HG02884 (cell line): ENCODE results near the gene HSD3B2.

Experiments used
- ATAC-seq: cut with Tn5 transposase; IDR thresholded peaks from one replicate; pipeline ENCODE4 v1.9.1; 2021; ENCODE audit warnings: mild to moderate bottlenecking, moderate library complexity; ENCODE audit not compliant: unreplicated experiment

HSD3B2 gene

GRCh38 chr1:119452091-119452490 is 37.1 kb downstream of the HSD3B2 start:
- no peak for ATAC-seq

DNA sequence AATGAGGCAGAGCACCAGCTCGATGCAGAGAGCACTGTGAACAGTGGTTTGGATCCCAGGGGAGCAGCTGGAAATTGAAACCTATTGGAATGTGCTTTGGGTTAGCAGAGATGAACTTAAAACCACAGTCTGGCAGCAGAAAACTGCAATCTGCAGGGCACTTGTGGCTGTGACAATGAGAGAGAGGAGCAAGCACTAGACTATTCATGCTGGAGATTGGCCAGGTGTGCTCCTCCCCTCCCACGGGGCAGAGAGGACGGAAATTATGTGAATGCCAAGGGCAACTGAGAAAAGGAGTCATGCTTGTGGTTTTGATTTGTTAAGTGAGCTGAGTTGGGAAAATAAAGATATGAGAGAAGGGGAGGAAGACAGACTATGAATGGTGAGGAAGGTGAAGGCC is 38.1 kb downstream of the HSD3B2 start:
- no peak for ATAC-seq

- no peak for ATAC-seq
Observed at GRCh38 chr1:119462964-119463363, 48.0 kb downstream of the HSD3B2 start.

DNA sequence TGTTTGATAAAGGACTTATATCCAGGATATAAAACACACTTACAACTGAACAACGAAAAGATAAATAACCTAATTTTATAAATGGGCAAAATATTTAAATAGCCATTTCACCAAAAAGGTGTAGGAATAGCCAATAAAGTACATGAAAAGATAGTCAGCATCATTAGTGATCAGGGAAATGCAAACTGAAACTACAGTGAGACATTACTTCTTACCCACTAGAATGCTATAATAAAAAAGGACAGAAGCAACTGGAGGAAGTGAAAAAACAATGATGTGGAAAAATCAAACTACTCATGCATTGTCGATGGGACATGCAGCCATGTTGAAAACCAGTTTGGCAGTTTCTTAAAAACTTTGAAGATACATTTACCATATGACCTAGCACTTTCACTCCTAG is 48.6 kb downstream of the HSD3B2 start:
- ATAC-seq: no peak

- ATAC-seq: no peak
Observed at GRCh38 chr1:119466445-119466844, 51.5 kb downstream of the HSD3B2 start.

- no peak for ATAC-seq
Observed at GRCh38 chr1:119467219-119467618, 52.3 kb downstream of the HSD3B2 start.

GRCh38 chr1:119467857-119468668 is 53.1 kb downstream of the HSD3B2 start:
- no peak for ATAC-seq

DNA sequence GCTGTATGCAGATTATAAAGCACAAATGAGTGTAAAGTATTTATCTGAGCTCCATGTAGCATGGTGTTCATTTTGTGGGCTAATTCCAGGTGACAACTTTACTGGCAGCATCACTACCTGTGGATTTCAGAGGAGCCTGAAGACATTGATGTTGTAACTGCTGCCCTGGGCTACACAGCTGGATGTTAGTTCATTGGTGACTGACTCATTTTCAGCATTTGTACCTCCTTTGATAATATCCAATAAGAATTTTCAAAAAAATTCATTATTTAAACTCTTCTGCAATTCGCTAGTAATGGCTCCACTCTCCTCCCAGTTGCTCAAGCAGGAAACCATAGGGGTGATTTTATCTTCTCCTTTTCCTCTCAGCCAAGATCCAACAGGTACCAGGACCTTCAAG is 54.8 kb downstream of the HSD3B2 start:
- no peak for ATAC-seq

DNA sequence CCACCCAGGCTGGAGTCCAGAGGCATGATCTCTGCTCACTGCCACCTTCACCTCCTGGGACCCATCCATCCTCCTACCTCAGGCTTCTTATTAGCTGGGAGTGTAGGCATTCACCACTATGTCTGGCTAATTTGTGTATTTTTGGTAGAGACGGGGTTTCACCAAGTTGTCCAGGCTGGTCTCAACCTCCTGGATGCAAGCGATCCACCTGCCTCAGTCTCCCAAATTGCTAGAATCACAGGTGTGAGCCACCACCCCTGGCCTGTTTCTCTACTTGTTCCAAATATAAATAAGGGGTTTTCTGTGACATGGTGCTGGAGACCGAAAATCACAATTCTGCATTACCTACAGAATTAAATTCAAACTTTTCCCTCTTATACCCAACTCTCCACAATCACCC is 55.4 kb downstream of the HSD3B2 start:
- no peak for ATAC-seq

DNA sequence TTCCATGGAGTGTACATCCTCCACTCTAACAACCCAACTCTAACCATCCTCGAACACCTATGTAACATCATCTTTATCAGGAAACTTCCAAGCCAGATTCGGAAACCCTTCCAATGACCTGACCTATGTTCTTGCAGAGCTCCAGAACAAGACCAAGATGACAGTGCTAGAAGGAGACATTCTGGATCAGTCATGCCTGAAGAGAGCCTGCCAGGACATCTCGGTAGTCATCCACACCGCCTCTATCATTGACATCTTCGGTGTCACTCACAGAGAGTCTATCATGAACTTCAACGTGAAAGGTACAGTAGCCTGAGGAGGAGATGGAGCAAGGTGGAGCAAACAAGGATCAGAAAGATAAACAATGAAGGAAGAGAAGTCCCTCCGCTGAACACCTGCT is 56.0 kb downstream of the HSD3B2 start:
- ATAC-seq: no peak

- ATAC-seq: no peak
Observed at GRCh38 chr1:119471566-119471965, 56.6 kb downstream of the HSD3B2 start.

DNA sequence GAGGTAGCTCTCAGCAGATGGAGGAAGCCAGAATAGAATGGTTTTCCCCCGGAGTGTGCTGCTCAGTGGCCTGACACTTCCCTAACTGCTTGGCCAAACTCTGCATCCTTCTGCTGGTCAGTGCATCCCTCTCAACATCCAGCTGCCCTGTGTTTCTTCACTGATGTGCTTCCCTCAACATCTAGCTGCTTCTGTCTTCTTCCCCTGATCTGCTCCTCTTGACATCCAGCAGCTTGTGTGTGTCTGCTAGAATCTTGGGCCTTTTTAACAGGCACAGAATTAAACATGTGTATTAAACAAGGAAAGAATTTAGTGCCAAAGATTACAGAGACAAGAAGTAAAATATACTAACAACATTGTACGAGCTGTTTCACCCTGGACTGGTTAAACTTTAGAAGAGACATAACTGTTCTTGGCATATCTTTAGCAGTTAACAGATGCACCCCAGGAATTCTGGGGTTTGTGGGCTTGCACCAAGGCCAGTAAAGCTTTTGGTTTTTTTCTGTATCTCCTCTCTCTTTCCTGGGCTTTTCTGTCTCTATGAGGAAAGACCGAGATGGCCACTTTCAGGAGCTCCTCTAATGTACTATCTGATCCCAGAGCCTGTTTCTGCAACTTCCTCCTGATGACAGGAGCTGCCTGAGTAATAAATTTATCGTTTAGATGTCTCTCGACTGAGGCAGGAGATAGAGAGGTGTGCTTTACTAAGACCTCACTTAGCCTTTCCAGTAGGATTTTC is 57.3 kb downstream of the HSD3B2 start:
- ATAC-seq: no peak
